H1 (cell line): ENCODE results near the gene RNGTT. TPM values are rescaled to one million over a fixed set of nuclear protein-coding genes. Genes with fewer than 3 reads are reported as not detected.
A peak's percentile ranks its signal among the peaks of the same experiment; 100 is the strongest.

Source experiments
- CTCF ChIA-PET: fragments of 300-600 bp; sonication (Branson Sonifier 250); formaldehyde crosslinking; loops from one replicate; lab custom pipeline; 2021; ENCODE audit not compliant: partially characterized antibody; lab: Charles Lee
- POLR2A ChIA-PET: fragments of 300-600 bp; sonication (Branson Sonifier 250); formaldehyde crosslinking; loops from one replicate; lab custom pipeline; 2021; ENCODE audit warnings: inconsistent platforms; ENCODE audit not compliant: partially characterized antibody; lab: Charles Lee
- DNase-seq, 2 experiments: peaks; one replicate each; pipeline versions ENCODE4 v3.0.0 to v3.0.0-alpha.2; 2010 to 2022; ENCODE audit warnings: low spot score in 2 of 2, low read depth in 1 of 2, mixed read lengths in 1 of 2
- FAIRE-seq: peaks from 2 replicates; lab custom pipeline; 2011; peaks lifted over from hg19 to GRCh38; lab: Jason Lieb, UNC
- H2AFZ ChIP-seq: 2 replicates; pipeline ENCODE4 v1.8.1; 2012; ENCODE audit warnings: low read length, inconsistent platforms
- H2AK5ac ChIP-seq: 2 replicates; pipeline ENCODE4 v1.6.1; 2013; ENCODE audit warnings: low read depth, low read length
- H2BK120ac ChIP-seq: replicated peaks from 2 replicates; pipeline ENCODE3; 2013; ENCODE audit warnings: low read depth, low read length, inconsistent platforms
- H2BK12ac ChIP-seq: 2 replicates; pipeline ENCODE4 v1.6.1; 2013; ENCODE audit warnings: low read depth, low read length
- H2BK15ac ChIP-seq: 2 replicates; pipeline ENCODE4 v1.6.1; 2013; ENCODE audit warnings: low read length
- H2BK20ac ChIP-seq: 2 replicates; pipeline ENCODE4 v1.6.1; 2013; ENCODE audit warnings: low read length
- H2BK5ac ChIP-seq: 2 replicates; pipeline ENCODE4 v1.6.1; 2013; ENCODE audit warnings: low read depth, low read length
- H3K14ac ChIP-seq: 2 replicates; pipeline ENCODE4 v1.6.1; 2013; ENCODE audit warnings: inconsistent platforms; ENCODE audit not compliant: insufficient read length
- H3K18ac ChIP-seq: 2 replicates; pipeline ENCODE4 v1.6.1; 2013; ENCODE audit warnings: low read length; ENCODE audit errors: extremely low read depth
- H3K23ac ChIP-seq: 2 replicates; pipeline ENCODE4 v1.6.1; 2013; ENCODE audit warnings: inconsistent platforms; ENCODE audit not compliant: insufficient read length
- H3K23me2 ChIP-seq: 2 replicates; pipeline ENCODE4 v1.6.1; 2013; ENCODE audit warnings: low read depth, low read length
- H3K27ac ChIP-seq: 2 replicates; pipeline ENCODE4 v1.6.1; 2011; ENCODE audit warnings: low read depth, low read length, inconsistent platforms
- H3K27me3 ChIP-seq, 4 experiments: replicated peaks in 1 of 4; 1 replicate in 1 of 4; 2 replicates in 3 of 4; pipeline versions ENCODE4 v1.6.1 to v1.8.1; 2011 to 2013; ENCODE audit warnings: low read length in 3 of 4, mild to moderate bottlenecking in 3 of 4, inconsistent platforms in 2 of 4, mixed read lengths in 2 of 4, moderate library complexity in 1 of 4; ENCODE audit not compliant: control insufficient read depth in 3 of 4, insufficient read depth in 3 of 4; ENCODE audit errors: extremely low read depth in 1 of 4
- H3K36me3 ChIP-seq, 4 experiments: 2 replicates each; pipeline versions ENCODE4 v1.6.1 to v1.8.1; 2011 to 2013; ENCODE audit warnings: mild to moderate bottlenecking in 4 of 4, low read length in 3 of 4, moderate library complexity in 2 of 4, control low read depth in 1 of 4, inconsistent platforms in 1 of 4; ENCODE audit not compliant: insufficient read depth in 4 of 4, control insufficient read depth in 2 of 4
- H3K4ac ChIP-seq: replicated peaks from 2 replicates; pipeline ENCODE3; 2013; ENCODE audit warnings: low read length, low read depth, mixed read lengths, inconsistent platforms; ENCODE audit not compliant: insufficient read length
- H3K4me1 ChIP-seq, 4 experiments: replicated peaks in 1 of 4; 1 replicate in 1 of 4; 2 replicates in 3 of 4; pipeline versions ENCODE4 v1.6.1 to v1.8.1; 2011 to 2013; ENCODE audit warnings: low read length in 3 of 4, inconsistent platforms in 2 of 4, mixed read lengths in 1 of 4; ENCODE audit not compliant: insufficient read depth in 4 of 4, control insufficient read depth in 3 of 4
- H3K4me2 ChIP-seq, 2 experiments: 2 replicates each; pipeline versions ENCODE4 v1.6.1 to v1.8.1; 2011 to 2013; ENCODE audit warnings: low read depth in 2 of 2, low read length in 2 of 2, control low read depth in 1 of 2, inconsistent platforms in 1 of 2, mild to moderate bottlenecking in 1 of 2; ENCODE audit not compliant: insufficient read depth in 1 of 2
- H3K4me3 ChIP-seq, 4 experiments: fragments of 200-600, 300-600 bp in 1 of 4; sonication (generic), shearing (Covaris generic), sonication (Bioruptor Twin) in 1 of 4; 2 replicates each; pipeline versions ENCODE4 v1.5.1 to v1.8.1; 2011 to 2016; ENCODE audit warnings: low read length in 4 of 4, low read depth in 3 of 4, control low read depth in 2 of 4, inconsistent platforms in 2 of 4, mild to moderate bottlenecking in 2 of 4, mixed read lengths in 1 of 4, moderate library complexity in 1 of 4; ENCODE audit not compliant: insufficient read depth in 2 of 4; ENCODE audit errors: extremely low read depth in 1 of 4
- H3K56ac ChIP-seq: replicated peaks from 2 replicates; pipeline ENCODE3; 2013; ENCODE audit warnings: low read depth, mild to moderate bottlenecking, mixed read lengths, low read length, inconsistent platforms; ENCODE audit not compliant: insufficient read length
- H3K79me1 ChIP-seq: 2 replicates; pipeline ENCODE4 v1.6.1; 2013; ENCODE audit warnings: low read depth, low read length, control low read depth
- H3K79me2 ChIP-seq, 2 experiments: 2 replicates each; pipeline versions ENCODE4 v1.6.1 to v1.8.1; 2012 to 2013; ENCODE audit warnings: low read length in 2 of 2, mild to moderate bottlenecking in 2 of 2, inconsistent platforms in 1 of 2; ENCODE audit not compliant: insufficient read depth in 2 of 2, control insufficient read depth in 1 of 2
- H3K9ac ChIP-seq, 4 experiments: replicated peaks in 1 of 4; 1 replicate in 1 of 4; 2 replicates in 3 of 4; pipeline versions ENCODE4 v1.6.1 to v1.8.1; 2011 to 2013; ENCODE audit warnings: low read depth in 3 of 4, low read length in 3 of 4, control low read depth in 2 of 4, mild to moderate bottlenecking in 2 of 4, moderate library complexity in 2 of 4, inconsistent platforms in 1 of 4; ENCODE audit errors: extremely low read depth in 1 of 4
- H3K9me3 ChIP-seq, 2 experiments: 2 replicates each; pipeline versions ENCODE4 v1.6.1 to v1.8.1; 2012 to 2013; ENCODE audit warnings: mild to moderate bottlenecking in 2 of 2, moderate library complexity in 2 of 2, control low read depth in 1 of 2, inconsistent platforms in 1 of 2, low read depth in 1 of 2, low read length in 1 of 2, mixed read lengths in 1 of 2; ENCODE audit not compliant: insufficient read depth in 2 of 2
- H4K20me1 ChIP-seq, 2 experiments: replicated peaks in 1 of 2; 2 replicates each; pipeline versions ENCODE3 to v1.8.1; 2011 to 2013; ENCODE audit warnings: inconsistent platforms in 2 of 2, low read length in 2 of 2, mild to moderate bottlenecking in 1 of 2; ENCODE audit not compliant: insufficient read depth in 2 of 2, control insufficient read depth in 1 of 2
- H4K5ac ChIP-seq: 2 replicates; pipeline ENCODE4 v1.6.1; 2013; ENCODE audit warnings: low read length, low read depth, mixed read lengths, inconsistent platforms; ENCODE audit not compliant: insufficient read length
- H4K8ac ChIP-seq: 2 replicates; pipeline ENCODE4 v1.8.0; 2013; ENCODE audit warnings: mild to moderate bottlenecking, moderate library complexity, low read length, inconsistent platforms; ENCODE audit not compliant: insufficient read depth; ENCODE audit errors: extremely low read depth
- H4K91ac ChIP-seq: replicated peaks from 2 replicates; pipeline ENCODE3; 2013; ENCODE audit warnings: low read length, mixed read lengths, inconsistent platforms; ENCODE audit not compliant: insufficient read length
- CREB1 ChIP-seq: IDR thresholded peaks from 2 replicates; pipeline ENCODE4 v1.6.1; 2012; ENCODE audit warnings: inconsistent platforms
- SAP30 ChIP-seq: fragments of 300-600 bp; sonication (generic); IDR thresholded peaks from 2 replicates; pipeline ENCODE4 v1.7.1; 2012; ENCODE audit warnings: low read length, moderate library complexity, mild to moderate bottlenecking, inconsistent platforms; ENCODE audit not compliant: insufficient read depth, insufficient replicate concordance
- WGBS, 2 experiments: shearing (Covaris generic) in 1 of 2; methylation state at CpG; one replicate each; pipeline versions ENCODE4 v1.1.6 to v1.1.7; 2013 to 2015; ENCODE audit warnings: low lambda C conversion rate in 2 of 2, mixed read lengths in 2 of 2, inconsistent platforms in 1 of 2, low coverage in 1 of 2, missing lambda C conversion rate in 1 of 2; ENCODE audit not compliant: insufficient replicate concordance in 2 of 2, insufficient coverage in 1 of 2, insufficient read length in 1 of 2; ENCODE audit errors: extremely low coverage in 1 of 2, missing lambda C conversion rate in 1 of 2; 5-methylcytosine and 5-hydroxymethylcytosine counted together
- polyA plus RNA-seq, 7 experiments: library from polyadenylated mRNA; depleted of rRNA in 3 of 7; stranded (reverse) in 5 of 7; unstranded in 2 of 7; fragments of >200 nt in 5 of 7; fragments of 200-250 nt in 2 of 7; gene quantifications; 1 replicate in 5 of 7; 2 replicates in 1 of 7; 4 replicates in 1 of 7; pipeline versions ENCODE4 v1.2.1 to v1.2.3, GENCODE V29; 2011 to 2013; ENCODE audit warnings: missing spikeins in 2 of 7, mixed read lengths in 2 of 7
- total RNA-seq: library from RNA; stranded (reverse); fragmentation: NEBNext Ultra II Directional; extraction: Animal tissue kit (Norgen Biotek cat#: 25700); gene quantifications from 2 replicates; pipeline ENCODE4 v1.2.1, GENCODE V29; 2021

Gene RNGTT
- total and polyA plus RNA-seq, 2 of the 8 experiments (the other 6 are each of a cell fraction or from before 2014, with no cell fraction given): 3.6 to 21.2 TPM

DNA sequence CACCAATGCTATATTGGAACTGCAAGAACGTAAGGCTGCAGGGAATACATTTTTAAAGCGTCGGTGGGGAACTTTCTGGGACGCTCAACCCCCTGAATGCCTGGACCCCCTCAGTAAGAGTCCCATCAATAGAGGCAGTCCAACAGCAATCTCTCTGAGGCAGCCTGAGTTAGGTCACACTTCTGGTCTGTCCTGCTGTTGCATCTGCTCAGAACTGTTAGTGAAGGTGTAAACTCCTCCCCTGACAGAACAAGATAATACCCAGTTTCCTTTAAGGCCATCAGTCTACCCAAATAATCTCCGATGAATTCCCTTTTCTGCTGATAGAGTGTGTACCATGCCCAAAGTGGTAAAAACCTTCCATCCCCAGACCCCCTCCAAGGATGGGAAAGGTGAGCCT lies 1.1 kb upstream of the RNGTT start:
- H3K4ac ChIP-seq: no peak overlapping the region
- H3K79me1 ChIP-seq: no peaks in the 10 kb centered on the region
- H3K56ac ChIP-seq: no peak overlapping the region
- H3K9ac ChIP-seq: no peak overlapping the region; a peak in 1 of 7 replicates
- no peak for FAIRE-seq
- no peak overlapping the region for H2BK5ac ChIP-seq
- no peak overlapping the region for H3K14ac ChIP-seq
- H2AK5ac ChIP-seq: 0 out of 2 replicates have a peak overlapping the region, but pooled peaks have one; percentile 53
- H3K4me1 ChIP-seq: peaks cover 0 to 5% (median 2%) of the 10 kb centered on the region in 4 experiments; a peak in 6 of 7 replicates
- peak overlapping the region; percentile 71 to 72 for H3K4me2 ChIP-seq
- POLR2A ChIA-PET: no interaction called here
- 83% methylated on average over 5 of the region's 5 CpGs; no CpG with 5 or more reads in 1 of the 2 experiments for WGBS, 2 experiments
- TF ChIP-seq SAP30: no peak
- no peak for TF ChIP-seq CREB1
- H3K79me2 ChIP-seq: peaks cover 3 to 34% of the 10 kb centered on the region in 2 experiments
- no peak overlapping the region for H2BK20ac ChIP-seq
- H4K20me1 ChIP-seq: no peaks in the 10 kb centered on the region
- CTCF ChIA-PET: interaction anchor here (0.6 kb wide), 1 partner anchor 184 kb away, joined by 3 read pairs; no protein-coding TSS in a partner anchor
- H2BK120ac ChIP-seq: no peak overlapping the region
- H4K91ac ChIP-seq: no peak overlapping the region
- H3K23me2 ChIP-seq: peaks cover 5% of the 10 kb centered on the region; the same call in 1 of the 2 replicates
- no peak overlapping the region for H3K23ac ChIP-seq
- no peak overlapping the region for H4K8ac ChIP-seq
- H2AFZ ChIP-seq: no peak overlapping the region
- no peaks in the 10 kb centered on the region for H3K36me3 ChIP-seq
- H3K9me3 ChIP-seq: peaks cover 0 to 9% of the 10 kb centered on the region in 2 experiments; a peak in 1 of 4 replicates
- no peak overlapping the region for H3K18ac ChIP-seq
- H3K27me3 ChIP-seq: no peaks in the 10 kb centered on the region
- no peak overlapping the region for H4K5ac ChIP-seq
- no peak overlapping the region for H2BK15ac ChIP-seq
- no peak overlapping the region for H3K27ac ChIP-seq
- H2BK12ac ChIP-seq: no peak overlapping the region
- no peak for DNase-seq
- H3K4me3 ChIP-seq: peak overlapping the region in 2 of 4 experiments; percentile 72 to 99; a peak in 3 of 8 replicates
